Right lobe of liver (tissue), 4 donors: Measurements from ENCODE around the gene PLXNA4.

Experiments used
- CTCF ChIP-seq, 4 donors: fragments of 200-600 bp in 3 of 4; fragments of 450-650 bp in 1 of 4; IDR thresholded peaks; one replicate each; pipeline versions ENCODE4 v1.5.1 to v1.8.0; 2016 to 2022; ENCODE audit warnings: antibody characterized with exemption in 4 of 4, mild to moderate bottlenecking in 2 of 4
- POLR2A ChIP-seq: fragments of 450-650 bp; IDR thresholded peaks from one replicate; pipeline ENCODE4 v1.6.1; 2017; ENCODE audit warnings: antibody characterized with exemption, mild to moderate bottlenecking
- donor health status: DM: no; HTN: no; CAD: no.
- donor health status: DM: no; HTN: no; CAD: no.
- donor health status: DM: no; HTN: yes; CAD: no.

- TF ChIP-seq CTCF (IDR thresholded peaks at IDR 0.05) (no peak), POLR2A (no peak)
Measured at GRCh38 chr7:132187869-132188789, 388.1 kb downstream of the PLXNA4 start.
